SH-SY5Y (cell line): Measurements from ENCODE around the gene CLCA4.

Experiments
- GATA2 ChIP-seq: IDR thresholded peaks from 2 replicates; pipeline ENCODE4 v1.6.1; 2011; ENCODE audit warnings: mild to moderate bottlenecking, low read depth, low read length
- GATA3 ChIP-seq: IDR thresholded peaks from 2 replicates; pipeline ENCODE4 v1.6.1; 2011; ENCODE audit warnings: low read depth, mild to moderate bottlenecking, low read length, moderate library complexity

- TF ChIP-seq GATA2: no peak
- TF ChIP-seq GATA3: no peak
These were observed 74.4 kb downstream of the CLCA4 start for GRCh38 chr1:86621286-86621685.
